ENCODE results near the gene SCD.

GRCh38 chr10:100342627-100342972 lies 4.4 kb upstream of the SCD start:
- TF ChIP-seq, protein P1, sequence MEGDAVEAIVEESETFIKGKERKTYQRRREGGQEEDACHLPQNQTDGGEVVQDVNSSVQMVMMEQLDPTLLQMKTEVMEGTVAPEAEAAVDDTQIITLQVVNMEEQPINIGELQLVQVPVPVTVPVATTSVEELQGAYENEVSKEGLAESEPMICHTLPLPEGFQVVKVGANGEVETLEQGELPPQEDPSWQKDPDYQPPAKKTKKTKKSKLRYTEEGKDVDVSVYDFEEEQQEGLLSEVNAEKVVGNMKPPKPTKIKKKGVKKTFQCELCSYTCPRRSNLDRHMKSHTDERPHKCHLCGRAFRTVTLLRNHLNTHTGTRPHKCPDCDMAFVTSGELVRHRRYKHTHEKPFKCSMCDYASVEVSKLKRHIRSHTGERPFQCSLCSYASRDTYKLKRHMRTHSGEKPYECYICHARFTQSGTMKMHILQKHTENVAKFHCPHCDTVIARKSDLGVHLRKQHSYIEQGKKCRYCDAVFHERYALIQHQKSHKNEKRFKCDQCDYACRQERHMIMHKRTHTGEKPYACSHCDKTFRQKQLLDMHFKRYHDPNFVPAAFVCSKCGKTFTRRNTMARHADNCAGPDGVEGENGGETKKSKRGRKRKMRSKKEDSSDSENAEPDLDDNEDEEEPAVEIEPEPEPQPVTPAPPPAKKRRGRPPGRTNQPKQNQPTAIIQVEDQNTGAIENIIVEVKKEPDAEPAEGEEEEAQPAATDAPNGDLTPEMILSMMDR (IDR thresholded peaks at IDR 0.05) = no peak
- TF ChIP-seq POLR2A (IDR thresholded peaks at IDR 0.05) = no peak

Measured in adrenal gland (tissue), 5 donors.